Calu3 (cell line): ENCODE data around the gene VDAC1. TPM values are rescaled to one million over a fixed set of nuclear protein-coding genes. Genes with fewer than 3 reads are reported as not detected.

Source experiments
- BruUV-seq: library from RNA; stranded (reverse); fragments of 400-500 nt; replicated peaks from 2 replicates; lab custom pipeline; 2021; lab: Mats Ljungman, UMichigan
- CTCF ChIA-PET: fragments of 300-600 bp; sonication (Branson Sonifier 250); formaldehyde crosslinking; loops from one replicate; lab custom pipeline; 2022; ENCODE audit warnings: antibody characterized with exemption; lab: Charles Lee
- DNase-seq: peaks from one replicate; pipeline ENCODE4 v3.0.0; 2022
- H3K27ac Mint-ChIP-seq: one replicate; pipeline ENCODE4 v1.8.0; 2022; ENCODE audit warnings: mixed read lengths; ENCODE audit not compliant: unreplicated experiment
- H3K27me3 Mint-ChIP-seq: one replicate; pipeline ENCODE4 v1.8.0; 2022; ENCODE audit warnings: mixed read lengths; ENCODE audit not compliant: unreplicated experiment
- H3K36me3 Mint-ChIP-seq: one replicate; pipeline ENCODE4 v1.8.0; 2022; ENCODE audit warnings: mild to moderate bottlenecking, moderate library complexity, mixed read lengths; ENCODE audit not compliant: insufficient read depth, unreplicated experiment
- H3K4me1 Mint-ChIP-seq: one replicate; pipeline ENCODE4 v1.8.0; 2022; ENCODE audit warnings: mild to moderate bottlenecking, low read depth, mixed read lengths; ENCODE audit not compliant: unreplicated experiment
- H3K4me3 Mint-ChIP-seq: one replicate; pipeline ENCODE4 v1.8.0; 2022; ENCODE audit warnings: mild to moderate bottlenecking, low read depth, moderate library complexity, mixed read lengths; ENCODE audit not compliant: unreplicated experiment
- H3K9me3 Mint-ChIP-seq: one replicate; pipeline ENCODE4 v1.8.0; 2022; ENCODE audit warnings: low read depth, mixed read lengths; ENCODE audit not compliant: unreplicated experiment
- CTCF ChIP-seq: fragments of 200-600 bp; IDR thresholded peaks from one replicate; pipeline ENCODE4 v1.8.0; 2022; ENCODE audit warnings: antibody characterized with exemption; ENCODE audit not compliant: unreplicated experiment
- intact Hi-C: fragments of 100-400 bp; cut with micrococcal nuclease; formaldehyde crosslinking; loops from one replicate; pipeline ENCODE4 v1.10.0; 2022; ENCODE audit not compliant: unreplicated experiment
- total RNA-seq: library from RNA; stranded (reverse); gene quantifications from 2 replicates; pipeline ENCODE4 v1.2.3, GENCODE V29; 2022

VDAC1 gene
- total RNA-seq, 1 experiment from 2014 or later, result 410 TPM

GRCh38 chr5:133994990-133995333 is 9.8 kb downstream of the VDAC1 start:
- no peak for DNase-seq
- H3K4me3 Mint-ChIP-seq, result peak overlapping the region; percentile 31
- H3K36me3 Mint-ChIP-seq, result peaks cover 30% of the 10 kb centered on the region
- peaks cover 69% of the 10 kb centered on the region for H3K4me1 Mint-ChIP-seq
- peak overlapping the region; percentile 45 for H3K27ac Mint-ChIP-seq
- BruUV-seq, result no TSS peak
- H3K27me3 Mint-ChIP-seq, result no peaks in the 10 kb centered on the region
- TF ChIP-seq CTCF, result no peak
- H3K9me3 Mint-ChIP-seq, result no peaks in the 10 kb centered on the region
- CTCF ChIA-PET, result interaction anchor here (0.6 kb wide), 1 partner anchor 86 kb away, joined by 3 read pairs; no protein-coding TSS in a partner anchor
- intact Hi-C loops, result no loop called here

- no peaks in the 10 kb centered on the region for H3K9me3 Mint-ChIP-seq
- H3K4me1 Mint-ChIP-seq, result peaks cover 63% of the 10 kb centered on the region
- no peak for TF ChIP-seq CTCF
- peak overlapping the region; percentile 31 for H3K4me3 Mint-ChIP-seq
- DNase-seq, result no peak
- peak overlapping the region; percentile 45 for H3K27ac Mint-ChIP-seq
- peaks cover 35% of the 10 kb centered on the region for H3K36me3 Mint-ChIP-seq
- BruUV-seq, result no TSS peak
- no peaks in the 10 kb centered on the region for H3K27me3 Mint-ChIP-seq
- CTCF ChIA-PET, result no interaction called here
- intact Hi-C loops, result no loop called here
Observed at GRCh38 chr5:133994297-133994989, 10.3 kb downstream of the VDAC1 start.

GRCh38 chr5:133993185-133993936 is 11.4 kb downstream of the VDAC1 start:
- peaks cover 53% of the 10 kb centered on the region for H3K4me1 Mint-ChIP-seq
- intact Hi-C loops, result loop anchor here (1.0 kb wide), 1 partner anchor 9 kb away; no protein-coding TSS in a partner anchor
- no peaks in the 10 kb centered on the region for H3K9me3 Mint-ChIP-seq
- CTCF ChIA-PET, result interaction anchor here (0.9 to 1.4 kb wide), 5 partner anchors 10 to 33 kb away, joined by 3 to 4 read pairs (median 3); no protein-coding TSS in a partner anchor
- H3K27me3 Mint-ChIP-seq, result no peaks in the 10 kb centered on the region
- H3K27ac Mint-ChIP-seq, result no peak overlapping the region
- H3K36me3 Mint-ChIP-seq, result peaks cover 46% of the 10 kb centered on the region
- no TSS peak for BruUV-seq
- no peak for DNase-seq
- no peak for TF ChIP-seq CTCF
- H3K4me3 Mint-ChIP-seq, result peak overlapping the region; percentile 14

- intact Hi-C loops, result loop anchor here (1.0 kb wide), 1 partner anchor 10 kb away; no protein-coding TSS in a partner anchor
- no peaks in the 10 kb centered on the region for H3K9me3 Mint-ChIP-seq
Observed at GRCh38 chr5:133992429-133993155, 12.2 kb downstream of the VDAC1 start.

More at GRCh38 chr5:133992429-133993155, 12.2 kb downstream of the VDAC1 start:
- peaks cover 54% of the 10 kb centered on the region for H3K36me3 Mint-ChIP-seq
- no peaks in the 10 kb centered on the region for H3K27me3 Mint-ChIP-seq
- TF ChIP-seq CTCF, result no peak
- H3K4me1 Mint-ChIP-seq, result peaks cover 49% of the 10 kb centered on the region
- CTCF ChIA-PET, result interaction anchor here (0.6 to 1.4 kb wide), 5 partner anchors 9 to 34 kb away, joined by 3 to 4 read pairs (median 3); no protein-coding TSS in a partner anchor
- no TSS peak for BruUV-seq
- no peak for DNase-seq
- peak overlapping the region; percentile 14 for H3K4me3 Mint-ChIP-seq
- no peak overlapping the region for H3K27ac Mint-ChIP-seq
